Right renal cortex interstitium (tissue), 3 donors: Measurements from ENCODE around the gene ZNFX1. TPM values are rescaled to one million over a fixed set of nuclear protein-coding genes. Genes with fewer than 3 reads are reported as not detected.
A peak's percentile ranks its signal among the peaks of the same experiment; 100 is the strongest.
"Not testable (repeated sequence)": the region's sequence is repeated elsewhere in the genome, so short reads cannot be mapped to it uniquely, and the experiment has no call there.

Experiments used
- DNase-seq, 3 donors: peaks; one replicate each; pipeline ENCODE4 v3.0.0-alpha.2; 2013; ENCODE audit warnings: low read depth in 3 of 3, low spot score in 2 of 3
- polyA plus RNA-seq, 3 donors: library from polyadenylated mRNA; unstranded; fragments of 120-200 nt; gene quantifications; one replicate each; pipeline ENCODE4 v1.2.1, GENCODE V29; 2013; ENCODE audit not compliant: insufficient read length in 3 of 3

The ZNFX1 gene
- polyA plus RNA-seq, 3 donors, result 14.7 to 17.2 (median 17.1) TPM

- DNase-seq, result no peak
Observed at GRCh38 chr20:49252556-49253350, 25.1 kb downstream of the ZNFX1 start.

- DNase-seq, result no peak
Observed at GRCh38 chr20:49248879-49249665, 28.8 kb downstream of the ZNFX1 start.

DNA sequence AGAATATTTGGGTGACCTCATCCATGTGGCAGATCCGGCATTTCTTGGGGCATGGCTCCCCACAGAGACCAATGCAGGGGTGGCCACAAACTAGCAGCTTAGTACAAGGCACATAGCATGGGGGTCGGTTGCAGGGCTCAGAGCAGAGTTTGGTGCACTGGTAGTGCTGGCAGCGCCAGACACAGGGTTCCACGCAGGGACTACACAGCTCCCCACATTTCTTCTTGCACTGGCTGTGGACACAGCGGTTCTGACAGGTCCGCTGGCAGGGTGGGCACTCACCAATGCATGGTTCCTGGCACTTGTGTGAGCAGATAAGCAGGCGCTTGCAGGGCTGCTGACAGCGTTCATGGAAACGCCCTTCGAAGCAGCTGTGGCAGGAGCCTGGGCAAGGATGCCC lies 29.6 kb downstream of the ZNFX1 start:
- DNase-seq, result no peak

DNA sequence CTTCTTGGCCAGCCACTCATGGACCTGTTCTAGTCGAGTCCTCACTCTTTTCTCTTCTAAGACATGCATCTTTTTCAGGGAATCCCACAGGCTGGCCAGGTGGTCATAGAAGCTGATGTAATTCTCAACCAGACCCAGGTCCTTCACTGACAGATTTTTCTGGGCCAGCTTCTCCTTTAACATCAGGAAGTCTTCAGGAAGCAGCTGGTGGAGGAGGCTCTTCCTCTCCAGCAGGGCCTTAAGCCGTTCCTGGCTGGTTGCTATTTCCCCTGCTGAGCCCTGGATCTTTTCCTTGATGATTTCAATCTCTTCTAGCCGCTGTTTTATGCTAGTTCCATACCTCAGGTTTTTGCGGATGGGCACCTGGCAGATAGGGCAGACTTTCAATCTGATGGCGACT lies 30.1 kb downstream of the ZNFX1 start:
- no peak for DNase-seq

DNA sequence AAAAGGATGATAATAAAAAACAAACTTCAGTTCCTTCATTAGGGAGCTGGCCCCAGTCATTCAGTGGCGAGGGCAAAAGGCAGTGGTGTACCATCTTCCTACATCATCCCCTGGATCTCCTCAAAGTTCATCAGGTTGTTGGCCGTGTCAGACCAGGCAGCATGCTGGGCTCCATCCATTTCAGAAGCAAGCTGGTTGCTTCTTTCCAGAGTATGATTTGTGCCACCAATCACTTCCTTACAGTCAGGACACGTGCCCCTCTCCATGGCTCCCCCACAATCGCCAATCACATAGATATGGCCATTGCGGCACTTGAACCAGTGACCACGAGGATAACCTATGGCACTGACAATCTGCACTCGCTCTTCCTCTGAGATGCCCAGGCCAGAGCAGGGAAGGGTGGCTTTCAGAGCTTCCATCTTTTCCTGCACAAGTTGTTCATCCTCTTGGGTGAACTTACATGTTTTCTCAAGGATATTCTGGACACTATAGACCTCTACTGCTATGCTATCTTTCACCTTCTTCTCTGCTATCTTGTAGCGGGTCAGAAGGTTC lies 30.6 kb downstream of the ZNFX1 start:
- DNase-seq, result no peak

DNA sequence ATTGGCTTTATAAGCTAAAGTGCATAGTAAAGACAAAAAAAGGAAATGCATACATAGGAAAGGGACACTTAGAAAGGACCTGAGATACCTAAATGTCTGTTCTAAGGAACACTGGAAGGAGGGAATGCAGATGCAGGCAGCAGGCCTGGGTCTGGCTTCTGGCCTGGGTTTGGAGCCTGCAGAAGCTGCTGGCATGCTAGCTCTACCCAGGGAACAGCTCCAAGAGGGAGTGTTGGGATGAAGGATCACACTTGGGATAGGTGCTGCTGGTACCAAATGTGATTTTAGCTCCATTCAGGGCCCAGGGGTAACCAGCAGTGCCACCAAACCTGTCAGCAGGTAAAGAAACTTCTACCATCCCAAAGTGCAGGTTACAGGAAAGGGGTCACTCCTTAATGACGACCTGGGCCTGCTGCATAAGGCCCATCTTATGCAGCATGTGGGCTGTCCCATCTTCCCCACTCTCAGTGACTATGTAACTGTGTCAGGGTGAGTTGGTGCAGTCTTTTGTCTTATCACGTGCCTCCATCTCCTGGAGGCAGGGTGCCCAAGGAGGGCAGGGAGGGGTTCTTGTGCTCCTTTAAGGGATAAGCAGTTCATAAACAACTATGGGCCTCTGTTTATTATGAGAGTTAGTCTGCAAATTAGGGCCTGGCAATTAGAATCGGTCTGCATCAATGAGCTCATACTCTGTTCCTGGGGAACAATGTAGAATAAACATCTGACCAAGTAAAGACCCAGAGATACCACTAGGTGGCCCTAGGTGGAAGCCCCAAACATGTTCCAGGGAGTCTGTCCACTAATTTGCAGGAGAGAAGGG lies 31.7 kb downstream of the ZNFX1 start:
- peak in 2 of 3 donors; percentile 12 to 13 for DNase-seq

DNA sequence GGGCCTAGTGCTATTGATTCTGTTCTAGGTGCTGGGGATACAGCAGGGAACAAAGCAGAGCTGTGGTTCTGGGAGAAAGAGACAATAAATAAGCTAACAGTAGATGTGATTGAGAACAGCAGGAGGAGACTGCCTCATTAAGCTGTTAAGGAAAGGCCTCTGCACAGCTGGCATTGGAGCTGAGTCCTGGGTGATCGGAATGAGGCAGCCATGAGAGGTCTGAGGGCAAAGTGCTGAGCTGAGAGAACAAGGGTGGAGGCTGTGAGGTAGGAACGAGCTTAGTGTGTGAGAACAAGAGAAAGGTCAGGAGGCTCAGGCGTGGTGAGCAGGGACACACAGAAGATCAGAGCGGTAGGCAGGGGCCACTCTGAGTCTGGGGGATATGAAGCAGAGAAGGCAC lies 40.3 kb downstream of the ZNFX1 start:
- no peak for DNase-seq

DNA sequence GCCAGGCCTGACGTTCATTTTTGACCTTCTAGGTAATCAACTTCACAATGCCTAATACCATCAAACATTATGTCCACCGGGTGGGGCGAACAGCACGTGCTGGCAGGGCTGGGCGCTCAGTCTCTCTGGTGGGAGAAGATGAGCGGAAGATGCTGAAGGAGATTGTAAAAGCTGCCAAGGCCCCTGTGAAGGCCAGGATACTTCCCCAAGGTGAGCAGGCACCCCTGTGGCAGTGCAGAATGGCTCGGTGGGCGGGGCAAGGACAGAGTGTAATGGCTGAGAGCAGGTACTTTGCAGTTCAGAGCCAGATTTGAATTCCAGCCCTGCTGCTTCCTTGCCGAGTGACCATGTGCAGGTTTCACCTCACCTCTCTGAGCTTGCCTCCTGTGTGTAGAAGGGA lies 41.6 kb downstream of the ZNFX1 start:
- no peak for DNase-seq

- DNase-seq, result no peak
Observed at GRCh38 chr20:49234831-49235230, 43.0 kb downstream of the ZNFX1 start.

- DNase-seq, result no peak
Observed at GRCh38 chr20:49233226-49233625, 44.6 kb downstream of the ZNFX1 start.

- no peak for DNase-seq
Observed at GRCh38 chr20:49231471-49231870, 46.4 kb downstream of the ZNFX1 start.

- DNase-seq, result no peak
Observed at GRCh38 chr20:49230561-49231133, 47.2 kb downstream of the ZNFX1 start.

DNA sequence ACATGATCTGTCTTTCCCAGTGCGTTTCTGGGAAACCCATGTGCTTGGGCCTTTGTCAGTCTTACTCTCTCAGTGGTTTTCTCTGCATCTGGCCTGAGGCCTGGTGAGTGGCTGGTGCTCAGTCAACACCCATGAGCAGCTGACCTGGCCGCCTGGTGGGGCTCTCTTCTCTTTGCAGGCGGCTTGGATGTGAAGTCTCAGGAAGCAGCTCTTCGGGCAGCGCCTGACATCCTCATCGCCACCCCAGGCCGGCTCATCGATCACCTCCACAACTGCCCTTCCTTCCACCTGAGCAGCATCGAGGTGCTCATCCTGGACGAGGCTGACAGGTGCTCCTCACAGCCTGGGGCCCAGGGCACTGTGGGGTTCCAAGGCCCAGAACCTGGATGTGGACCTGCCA lies 47.8 kb downstream of the ZNFX1 start:
- no peak for DNase-seq

- no peak for DNase-seq
Observed at GRCh38 chr20:49229381-49229780, 48.5 kb downstream of the ZNFX1 start.

DNA sequence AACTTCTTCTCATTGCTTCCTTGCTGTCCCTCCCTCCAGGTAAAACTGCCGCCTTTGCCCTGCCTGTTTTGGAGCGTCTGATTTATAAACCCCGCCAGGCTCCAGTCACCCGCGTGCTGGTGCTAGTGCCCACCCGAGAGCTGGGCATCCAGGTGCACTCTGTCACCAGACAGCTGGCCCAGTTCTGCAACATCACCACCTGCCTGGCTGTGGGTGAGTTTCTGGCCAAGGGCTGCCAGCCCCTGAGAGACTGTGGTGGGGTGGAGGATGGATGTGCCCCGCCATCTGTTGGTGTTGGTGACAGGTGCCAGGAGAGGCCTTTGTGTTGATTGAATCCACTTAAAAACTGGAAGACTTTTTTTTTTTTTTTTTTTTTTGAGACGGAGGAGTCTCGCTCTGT lies 49.2 kb downstream of the ZNFX1 start:
- no peak for DNase-seq

- no peak for DNase-seq
Observed at GRCh38 chr20:49225896-49226295, 52.0 kb downstream of the ZNFX1 start.

GRCh38 chr20:49219924-49220831 lies 57.7 kb downstream of the ZNFX1 start:
- DNase-seq, result no peak

DNA sequence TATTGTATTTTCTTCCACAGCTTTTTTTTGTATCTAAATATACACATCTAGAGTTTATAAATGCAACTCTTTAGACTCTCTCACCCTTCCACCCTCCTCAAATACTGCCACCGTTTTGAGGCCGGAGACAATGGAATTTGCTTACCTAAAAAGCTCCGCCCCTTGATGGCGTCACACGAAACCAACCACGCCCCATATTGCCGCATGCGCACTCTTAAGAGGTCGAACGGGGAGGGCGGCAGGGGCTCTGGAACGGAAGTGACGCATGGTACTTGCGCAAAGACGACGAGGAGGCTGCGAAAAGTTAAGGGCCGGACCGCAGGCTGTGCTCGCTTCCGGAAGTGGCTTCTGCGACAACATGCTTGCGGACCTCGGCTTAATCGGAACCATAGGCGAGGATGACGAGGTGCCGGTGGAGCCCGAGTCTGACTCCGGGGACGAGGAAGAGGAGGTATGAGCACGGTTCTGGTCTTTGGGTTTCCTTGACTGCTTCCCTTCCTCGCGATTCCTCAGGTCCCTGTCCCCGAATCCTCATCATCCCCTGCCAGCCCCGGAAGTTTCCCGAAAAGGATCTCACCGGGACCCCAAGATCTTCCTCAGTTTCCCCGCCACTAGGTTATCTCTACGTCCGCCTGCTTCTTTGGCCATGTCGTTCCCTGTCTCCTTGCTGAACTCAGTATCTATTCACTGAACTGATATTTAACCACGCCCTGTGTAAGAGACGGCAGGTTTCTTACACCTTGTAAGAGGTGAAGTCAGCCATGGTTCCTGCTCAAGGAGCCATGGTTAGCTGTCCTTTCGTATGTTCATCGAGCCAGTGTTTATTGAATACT lies 58.5 kb downstream of the ZNFX1 start, which contains the start of gene DDX27:
DDX27 (plus strand) TSS at position 326 of the 833 bp plus-strand sequence; CDS start at position 359, 33 bp downstream.
- peak; percentile 97 to 99 (median 99) for DNase-seq

- not testable (repeated sequence) for DNase-seq
Observed at GRCh38 chr20:49218739-49219090, 59.1 kb downstream of the ZNFX1 start.
